HepG2 (cell line): Measurements from ENCODE around the gene NKAIN2. TPM values are rescaled to one million over a fixed set of nuclear protein-coding genes. Genes with fewer than 3 reads are reported as not detected.

Source experiments
- AKAP8 ChIP-seq: sonication (generic); formaldehyde crosslinking; IDR thresholded peaks from 2 replicates; pipeline ENCODE4 v1.5.1; 2020; ENCODE audit warnings: mild to moderate bottlenecking, missing genetic modification reagents
- ELF3 ChIP-seq: IDR thresholded peaks from 2 replicates; pipeline ENCODE4 v1.6.1; 2016; ENCODE audit warnings: missing genetic modification reagents, missing compliant biosample characterization
- FOSL2 ChIP-seq: sonication (generic); formaldehyde crosslinking; IDR thresholded peaks from 2 replicates; pipeline ENCODE4 v1.4.0; 2020; ENCODE audit warnings: missing genetic modification reagents
- GTF2F1 ChIP-seq: fragments of 150-350 bp; IDR thresholded peaks from 2 replicates; pipeline ENCODE4 v1.6.1; 2014; ENCODE audit warnings: low read length
- HOXA5 ChIP-seq: sonication (generic); formaldehyde crosslinking; IDR thresholded peaks from 2 replicates; pipeline ENCODE4 v1.4.0; 2020; ENCODE audit warnings: missing genetic modification reagents
- IRF9 ChIP-seq: sonication (generic); formaldehyde crosslinking; IDR thresholded peaks from 2 replicates; pipeline ENCODE4 v1.8.0; 2022; ENCODE audit warnings: missing genetic modification reagents, mild to moderate bottlenecking, borderline replicate concordance
- KAT2B ChIP-seq: fragments of 150-350 bp; IDR thresholded peaks from 2 replicates; pipeline ENCODE4 v1.6.1; 2014; ENCODE audit warnings: low read depth, low read length, borderline replicate concordance
- KLF6 ChIP-seq: IDR thresholded peaks from 2 replicates; pipeline ENCODE4 v1.8.0; 2016; ENCODE audit warnings: missing biosample characterization, missing genetic modification reagents
- MAFF ChIP-seq: IDR thresholded peaks from 2 replicates; pipeline ENCODE4 v1.6.1; 2011; ENCODE audit warnings: low read depth, low read length, improper control_type of control experiment
- MXI1 ChIP-seq: IDR thresholded peaks from 3 replicates; pipeline ENCODE4 v1.6.1; 2012; ENCODE audit warnings: low read depth, low read length, inconsistent platforms, borderline replicate concordance
- NAIF1 ChIP-seq: sonication (generic); formaldehyde crosslinking; IDR thresholded peaks from 2 replicates; pipeline ENCODE4 v1.5.0; 2020; ENCODE audit warnings: mild to moderate bottlenecking, missing genetic modification reagents, borderline replicate concordance
- PHF8 ChIP-seq: sonication (generic); formaldehyde crosslinking; IDR thresholded peaks from 2 replicates; pipeline ENCODE4 v1.5.0; 2020; ENCODE audit warnings: missing genetic modification reagents
- RAD21 ChIP-seq: fragments of 450-650 bp; formaldehyde crosslinking; IDR thresholded peaks from 2 replicates; pipeline ENCODE4 v1.5.0; 2020; ENCODE audit warnings: mild to moderate bottlenecking
- RBM39 ChIP-seq: fragments of 200-400 bp; formaldehyde crosslinking; IDR thresholded peaks from one replicate; pipeline ENCODE4 v1.6.1; 2018; ENCODE audit warnings: antibody characterized with exemption, mild to moderate bottlenecking, low read depth, low read length; ENCODE audit not compliant: poor library complexity, severe bottlenecking
- SOX6 ChIP-seq, 2 experiments: fragments of 450-650 bp in 1 of 2; sonication (generic) in 1 of 2; formaldehyde crosslinking in 1 of 2; IDR thresholded peaks; 2 replicates each; pipeline versions ENCODE4 v1.4.0 to v1.6.1; 2017 to 2020; ENCODE audit warnings: antibody characterized with exemption in 1 of 2, mild to moderate bottlenecking in 1 of 2, missing genetic modification reagents in 1 of 2
- ZBTB21 ChIP-seq: sonication (generic); formaldehyde crosslinking; IDR thresholded peaks from 2 replicates; pipeline ENCODE4 v1.4.0; 2020; ENCODE audit warnings: missing genetic modification reagents
- ZKSCAN1 ChIP-seq: fragments of 150-350 bp; IDR thresholded peaks from 2 replicates; pipeline ENCODE4 v1.6.1; 2014; ENCODE audit warnings: low read length
- ZNF432 ChIP-seq: sonication (generic); formaldehyde crosslinking; IDR thresholded peaks from 2 replicates; pipeline ENCODE4 v1.5.0; 2020; ENCODE audit warnings: missing genetic modification reagents, mild to moderate bottlenecking, borderline replicate concordance
- ZNF484 ChIP-seq: sonication (generic); formaldehyde crosslinking; IDR thresholded peaks from 2 replicates; pipeline ENCODE4 v1.5.1; 2020; ENCODE audit warnings: mild to moderate bottlenecking, low read depth, missing genetic modification reagents, borderline replicate concordance
- ZNF574 ChIP-seq: sonication (generic); formaldehyde crosslinking; IDR thresholded peaks from 2 replicates; pipeline ENCODE4 v1.4.0; 2020; ENCODE audit warnings: missing genetic modification reagents
- polyA plus RNA-seq, 8 experiments: library from polyadenylated mRNA; depleted of rRNA in 3 of 8; stranded (reverse) in 7 of 8; unstranded in 1 of 8; fragments of >200 nt; fragmentation: Illumina TruSeq in 4 of 8; extraction: Trizol in 4 of 8; gene quantifications; 2 replicates each; pipeline versions ENCODE4 v1.2.1 to v1.2.3, GENCODE V29; 2011 to 2016; ENCODE audit warnings: low read depth in 4 of 8, missing spikeins in 1 of 8, mixed read lengths in 1 of 8; ENCODE audit not compliant: insufficient read depth in 1 of 8
- total RNA-seq, 5 experiments: library from RNA; depleted of rRNA; stranded (reverse); fragments of >200 nt; fragmentation: Illumina TruSeq; extraction: Trizol; gene quantifications; 2 replicates each; pipeline ENCODE4 v1.2.3, GENCODE V29; 2016; ENCODE audit warnings: low read depth in 1 of 5
- TF ChIP-seq, protein P1 (sequence below): sonication (generic); formaldehyde crosslinking; IDR thresholded peaks from 2 replicates; pipeline ENCODE4 v1.4.0; 2020; ENCODE audit warnings: missing genetic modification reagents
- TF ChIP-seq, protein P2 (sequence below): sonication (generic); formaldehyde crosslinking; IDR thresholded peaks from 2 replicates; pipeline ENCODE4 v1.5.0; 2020; ENCODE audit warnings: mild to moderate bottlenecking, low read depth, missing genetic modification reagents, borderline replicate concordance

The NKAIN2 gene
- total and polyA plus RNA-seq, 2 of the 13 experiments (the other 11 are each of a cell fraction or from before 2014, with no cell fraction given) = not detected

DNA sequence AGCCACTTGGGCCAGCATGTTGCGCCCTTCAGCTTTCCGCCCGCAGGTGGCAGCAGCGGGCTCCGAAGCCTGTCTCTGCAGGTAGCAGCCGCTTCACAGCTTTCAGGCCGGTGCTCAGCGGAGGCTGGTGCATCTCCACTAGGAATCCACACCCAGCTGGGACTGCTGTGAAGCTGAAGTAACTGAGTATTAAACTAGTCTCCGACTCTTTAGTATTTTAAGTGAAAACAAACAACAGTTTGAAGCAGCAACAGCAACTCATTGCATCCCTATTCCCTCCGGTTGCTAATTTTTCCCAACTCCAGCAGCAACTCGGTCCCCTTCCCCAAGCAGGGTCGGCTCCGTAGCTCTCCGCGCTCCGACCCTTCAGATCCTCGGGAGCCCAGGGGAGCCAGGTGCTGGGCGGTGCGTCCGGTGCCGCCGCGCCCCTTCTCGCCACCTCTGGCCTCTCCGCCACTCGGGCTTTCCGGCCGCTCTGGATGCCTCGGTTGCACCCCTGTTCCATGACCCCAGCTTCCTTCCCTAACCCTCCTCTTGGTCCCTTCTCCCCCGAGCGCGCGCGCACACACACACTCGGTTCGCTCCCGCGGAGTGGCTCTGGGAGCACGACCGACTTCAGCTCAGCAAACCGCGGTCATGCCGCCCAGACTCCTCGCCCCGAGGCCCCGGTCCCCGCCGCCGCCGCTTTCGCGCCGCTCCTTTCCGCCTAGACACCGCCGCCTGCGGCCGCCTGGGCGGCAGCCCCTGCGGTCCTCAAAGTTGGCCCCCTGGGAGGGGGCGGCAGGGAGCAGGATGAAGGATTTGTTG, 765 bp upstream of the NKAIN2 start (continued):
- TF ChIP-seq, protein P1, sequence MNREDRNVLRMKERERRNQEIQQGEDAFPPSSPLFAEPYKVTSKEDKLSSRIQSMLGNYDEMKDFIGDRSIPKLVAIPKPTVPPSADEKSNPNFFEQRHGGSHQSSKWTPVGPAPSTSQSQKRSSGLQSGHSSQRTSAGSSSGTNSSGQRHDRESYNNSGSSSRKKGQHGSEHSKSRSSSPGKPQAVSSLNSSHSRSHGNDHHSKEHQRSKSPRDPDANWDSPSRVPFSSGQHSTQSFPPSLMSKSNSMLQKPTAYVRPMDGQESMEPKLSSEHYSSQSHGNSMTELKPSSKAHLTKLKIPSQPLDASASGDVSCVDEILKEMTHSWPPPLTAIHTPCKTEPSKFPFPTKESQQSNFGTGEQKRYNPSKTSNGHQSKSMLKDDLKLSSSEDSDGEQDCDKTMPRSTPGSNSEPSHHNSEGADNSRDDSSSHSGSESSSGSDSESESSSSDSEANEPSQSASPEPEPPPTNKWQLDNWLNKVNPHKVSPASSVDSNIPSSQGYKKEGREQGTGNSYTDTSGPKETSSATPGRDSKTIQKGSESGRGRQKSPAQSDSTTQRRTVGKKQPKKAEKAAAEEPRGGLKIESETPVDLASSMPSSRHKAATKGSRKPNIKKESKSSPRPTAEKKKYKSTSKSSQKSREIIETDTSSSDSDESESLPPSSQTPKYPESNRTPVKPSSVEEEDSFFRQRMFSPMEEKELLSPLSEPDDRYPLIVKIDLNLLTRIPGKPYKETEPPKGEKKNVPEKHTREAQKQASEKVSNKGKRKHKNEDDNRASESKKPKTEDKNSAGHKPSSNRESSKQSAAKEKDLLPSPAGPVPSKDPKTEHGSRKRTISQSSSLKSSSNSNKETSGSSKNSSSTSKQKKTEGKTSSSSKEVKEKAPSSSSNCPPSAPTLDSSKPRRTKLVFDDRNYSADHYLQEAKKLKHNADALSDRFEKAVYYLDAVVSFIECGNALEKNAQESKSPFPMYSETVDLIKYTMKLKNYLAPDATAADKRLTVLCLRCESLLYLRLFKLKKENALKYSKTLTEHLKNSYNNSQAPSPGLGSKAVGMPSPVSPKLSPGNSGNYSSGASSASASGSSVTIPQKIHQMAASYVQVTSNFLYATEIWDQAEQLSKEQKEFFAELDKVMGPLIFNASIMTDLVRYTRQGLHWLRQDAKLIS (CRISPR knock-in tag) = no peak
- TF ChIP-seq FOSL2 (CRISPR knock-in tag) (0 out of 2 replicates have a peak, but pooled peaks have one; percentile 20), NAIF1 (no peak), PHF8 (CRISPR knock-in tag) (peak; percentile 26; the same call in 1 of the 2 replicates), MXI1 (no peak), ZNF574 (peak; percentile 51; the same call in 1 of the 2 replicates), MAFF (no peak), RAD21 (CRISPR knock-in tag) (peak; percentile 88), KLF6 (0 out of 2 replicates have a peak, but pooled peaks have one; percentile 39), AKAP8 (CRISPR knock-in tag) (no peak), HOXA5 (CRISPR knock-in tag) (0 out of 2 replicates have a peak, but pooled peaks have one; percentile 47), ZNF432 (CRISPR knock-in tag) (no peak), IRF9 (CRISPR knock-in tag) (no peak), KAT2B (no peak), RBM39 (peak; percentile 51), ZBTB21 (no peak), ZNF484 (CRISPR knock-in tag) (no peak), GTF2F1 (no peak), ELF3 (CRISPR knock-in tag) (0 out of 2 replicates have a peak, but pooled peaks have one; percentile 38), SOX6 (IDR thresholded peaks at IDR 0.05) (no peak), SOX6 (CRISPR knock-in tag; IDR thresholded peaks at IDR 0.05) (no peak), ZKSCAN1 (no peak)
- TF ChIP-seq, protein P2, sequence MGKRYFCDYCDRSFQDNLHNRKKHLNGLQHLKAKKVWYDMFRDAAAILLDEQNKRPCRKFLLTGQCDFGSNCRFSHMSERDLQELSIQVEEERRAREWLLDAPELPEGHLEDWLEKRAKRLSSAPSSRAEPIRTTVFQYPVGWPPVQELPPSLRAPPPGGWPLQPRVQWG (CRISPR knock-in tag) = no peak
